Activated T-cell treated with anti-CD3 and anti-CD28 coated beads for 24 hours (primary cell): ENCODE results near the gene FANCL.
"Not testable (repeated sequence)": the region's sequence is repeated elsewhere in the genome, so short reads cannot be mapped to it uniquely, and the experiment has no call there.

Experiments
- DNase-seq: peaks from one replicate; pipeline ENCODE4 v3.0.0-alpha.2; 2020; ENCODE audit warnings: low read depth

FANCL gene

DNA sequence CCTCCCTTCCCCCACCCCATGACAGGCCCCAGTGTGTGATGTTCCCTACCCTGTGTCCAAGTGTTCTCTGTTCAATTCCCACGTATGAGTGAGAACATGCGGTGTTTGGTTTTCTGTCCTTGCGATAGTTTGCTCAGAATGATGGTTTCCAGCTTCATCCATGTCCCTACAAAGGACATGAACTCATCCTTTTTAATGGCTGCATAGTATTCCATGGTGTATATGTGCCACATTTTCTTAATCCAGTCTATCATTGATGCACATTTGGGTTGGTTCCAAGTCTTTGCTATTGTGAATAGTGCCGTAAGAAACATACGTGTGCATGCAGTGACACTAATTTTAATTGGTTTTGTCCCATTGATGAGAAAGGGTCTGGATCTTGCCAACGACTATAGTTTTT is 95.4 kb downstream of the FANCL start:
- DNase-seq: not testable (repeated sequence)

DNA sequence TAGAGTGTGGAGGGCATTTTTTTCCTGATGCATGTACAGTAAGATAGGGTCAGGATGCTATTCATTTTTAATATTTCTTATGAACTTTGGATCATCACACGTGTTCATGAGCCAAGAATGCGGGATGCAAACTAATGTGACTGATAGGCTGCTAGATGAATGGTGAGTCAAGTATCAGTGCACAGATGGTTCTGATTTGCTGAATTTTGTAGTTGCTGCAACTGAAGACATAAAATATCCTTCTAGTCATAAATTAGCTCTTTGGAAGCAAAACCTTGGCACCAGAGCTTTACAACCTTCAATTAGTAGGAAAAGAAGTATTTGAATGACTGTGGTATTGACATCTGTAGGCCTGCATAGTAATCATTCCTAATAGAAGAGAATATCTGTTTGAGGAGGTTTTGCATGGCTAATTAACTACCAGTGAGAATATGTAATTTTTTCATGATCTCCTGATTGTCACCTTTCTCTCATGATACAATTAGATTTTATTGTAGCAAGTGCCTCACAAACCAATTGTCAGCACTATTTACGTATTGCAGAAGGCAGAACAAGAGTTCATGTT is 100.5 kb downstream of the FANCL start:
- no peak for DNase-seq

DNA sequence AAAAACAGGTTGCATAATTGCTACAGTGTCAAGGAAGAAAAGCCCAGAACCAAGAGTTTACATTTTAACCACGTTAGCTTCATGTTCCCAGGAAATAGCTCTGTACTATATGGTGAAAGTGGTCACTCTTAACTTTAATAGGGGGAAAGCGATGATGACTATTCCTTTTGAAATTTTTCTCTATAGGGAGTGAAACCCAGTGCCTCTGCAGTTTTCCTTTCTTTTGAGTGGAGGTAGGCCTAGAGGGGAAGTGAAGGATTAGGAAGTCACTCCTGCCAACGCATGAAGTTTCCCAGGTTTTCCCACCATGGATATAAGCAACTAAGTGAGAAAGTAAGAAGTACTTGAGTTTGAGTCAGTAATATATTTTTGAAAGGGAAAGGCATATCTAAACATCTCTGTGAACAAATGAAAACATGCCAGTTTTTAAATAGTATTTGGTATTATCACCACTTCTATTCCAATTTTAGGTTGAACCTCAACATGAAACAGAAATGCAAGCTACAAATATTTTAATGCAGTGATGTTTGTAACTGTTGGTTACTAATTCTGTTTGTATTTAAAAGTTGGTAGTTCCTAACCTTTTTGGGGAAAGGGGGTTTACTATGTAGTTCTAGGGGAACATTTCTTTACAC is 102.6 kb downstream of the FANCL start:
- no peak for DNase-seq

DNA sequence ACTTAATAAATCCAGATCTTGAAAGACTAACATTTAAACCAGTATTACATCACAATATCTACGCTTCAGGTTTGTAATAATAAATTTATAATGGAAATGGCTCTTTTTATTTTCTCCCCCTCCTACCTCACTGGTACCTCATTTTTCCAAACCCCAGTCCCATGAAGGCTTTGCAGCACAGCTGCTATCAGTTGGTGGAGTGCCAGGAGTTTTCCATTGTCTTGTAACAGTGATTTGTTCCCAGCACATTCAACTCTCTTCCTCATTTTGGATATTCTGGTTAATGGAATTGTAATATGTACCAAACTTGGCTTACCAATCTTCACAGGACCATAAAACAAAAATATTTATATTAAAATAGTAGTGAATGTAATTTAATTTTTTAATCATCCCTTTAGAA is 103.3 kb downstream of the FANCL start:
- no peak for DNase-seq

DNA sequence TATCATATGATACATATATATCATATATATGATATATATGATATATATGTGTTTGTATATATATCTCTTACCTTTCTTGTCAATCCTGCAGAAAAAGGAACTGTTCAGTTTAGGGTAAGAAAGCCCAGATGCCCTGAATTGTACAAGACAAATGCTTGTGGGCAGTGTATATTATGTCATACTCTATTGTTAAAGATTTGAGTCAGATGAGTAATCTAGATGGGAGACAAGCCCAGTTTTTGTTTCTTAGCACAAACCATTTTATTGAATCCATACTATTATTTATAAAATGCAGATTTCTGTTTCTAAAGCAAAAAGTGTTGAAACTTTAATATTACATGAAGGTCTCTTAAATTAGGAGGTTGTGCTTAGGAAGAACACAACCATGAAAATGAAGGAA is 103.9 kb downstream of the FANCL start:
- no peak for DNase-seq

DNA sequence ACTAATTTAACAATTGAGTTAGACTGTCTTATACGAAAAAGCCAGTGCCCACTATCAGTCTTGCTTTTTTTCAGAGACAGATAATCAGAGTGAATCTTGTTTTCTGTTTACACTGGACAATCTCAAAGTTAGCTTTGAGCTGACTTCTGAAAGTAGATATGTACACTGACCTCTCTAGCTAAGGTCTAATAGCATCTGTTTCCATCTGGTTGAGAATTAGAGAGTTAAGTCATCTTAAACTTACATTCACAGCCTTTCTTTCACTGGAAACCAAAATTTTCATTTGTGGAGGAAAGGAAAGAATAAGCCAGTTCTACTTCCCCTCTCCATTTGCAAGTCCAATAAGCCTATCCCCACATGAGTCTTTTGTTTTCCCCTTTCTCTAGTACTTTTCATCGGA is 105.3 kb downstream of the FANCL start:
- DNase-seq: no peak

DNA sequence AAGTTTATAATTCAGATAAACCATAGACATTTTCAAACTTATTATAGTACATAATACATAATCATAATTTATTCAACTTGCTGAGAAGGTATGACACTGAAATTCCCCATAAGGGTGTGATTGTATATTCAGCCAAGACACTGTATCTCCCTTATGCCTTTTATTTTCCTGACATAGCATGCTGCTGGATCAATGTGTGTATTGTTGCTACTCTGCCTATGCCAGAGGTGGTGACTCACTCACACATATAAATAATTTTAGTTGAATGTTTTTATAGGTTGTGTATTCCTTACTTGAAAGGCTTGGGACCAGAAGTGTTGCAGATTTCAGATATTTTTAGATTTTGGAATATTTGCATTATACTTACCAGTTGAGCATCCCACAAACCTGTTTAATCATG is 107.7 kb downstream of the FANCL start:
- no peak for DNase-seq

DNA sequence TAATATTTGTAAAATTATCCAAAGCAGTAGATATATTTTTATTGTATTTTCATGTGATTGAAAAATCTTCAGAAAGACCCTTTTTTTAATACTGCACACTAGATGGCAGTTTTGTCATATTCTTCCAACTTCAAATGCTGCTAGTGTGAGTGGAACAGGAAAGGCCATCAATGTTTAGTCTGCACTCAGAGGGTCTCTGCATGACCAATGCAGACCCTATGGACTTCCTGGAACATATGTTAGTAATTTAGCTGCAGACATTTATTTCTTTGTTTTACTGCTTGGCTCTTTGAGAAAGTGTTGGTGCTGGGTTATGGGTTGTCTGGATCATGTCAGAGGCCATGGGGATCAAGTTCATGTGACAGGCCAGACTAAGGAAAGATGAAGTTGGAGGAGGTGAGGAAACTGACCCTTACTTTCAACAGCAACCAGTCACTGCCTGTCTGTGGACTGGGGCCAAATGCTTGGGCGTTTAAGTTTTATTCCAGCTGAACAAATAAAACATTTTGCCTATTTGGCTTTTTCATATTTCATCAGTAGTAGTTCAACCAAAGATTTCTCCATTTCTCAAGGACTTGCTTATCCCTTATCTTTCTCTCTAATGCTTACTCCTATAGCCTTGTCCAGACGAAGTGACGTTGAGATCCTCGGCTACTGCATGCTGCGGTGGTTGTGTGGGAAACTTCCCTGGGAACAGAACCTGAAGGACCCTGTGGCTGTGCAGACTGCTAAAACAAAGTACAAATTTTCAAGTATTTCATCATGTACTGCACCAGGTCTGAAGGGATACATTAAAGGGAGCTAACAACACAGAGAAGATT is 109.7 kb downstream of the FANCL start:
- no peak for DNase-seq

DNA sequence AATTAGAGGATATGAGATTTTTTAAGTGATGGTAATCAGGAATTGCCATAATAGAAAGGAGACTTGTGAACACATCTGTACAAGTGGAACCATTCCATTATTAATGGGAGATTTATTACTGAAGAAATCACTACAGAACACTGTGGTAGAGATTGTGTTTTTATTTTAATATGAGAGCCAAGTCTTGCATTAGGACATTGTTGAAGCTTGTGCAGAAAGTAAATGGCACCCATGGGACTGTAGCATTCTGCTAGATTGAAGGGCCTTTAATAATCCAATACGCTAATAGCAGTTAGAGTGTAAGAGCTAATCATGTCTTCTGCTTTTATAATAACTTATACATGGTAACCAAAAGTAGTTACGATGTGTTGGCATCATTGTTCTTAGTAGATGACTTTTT is 110.9 kb downstream of the FANCL start:
- DNase-seq: no peak

DNA sequence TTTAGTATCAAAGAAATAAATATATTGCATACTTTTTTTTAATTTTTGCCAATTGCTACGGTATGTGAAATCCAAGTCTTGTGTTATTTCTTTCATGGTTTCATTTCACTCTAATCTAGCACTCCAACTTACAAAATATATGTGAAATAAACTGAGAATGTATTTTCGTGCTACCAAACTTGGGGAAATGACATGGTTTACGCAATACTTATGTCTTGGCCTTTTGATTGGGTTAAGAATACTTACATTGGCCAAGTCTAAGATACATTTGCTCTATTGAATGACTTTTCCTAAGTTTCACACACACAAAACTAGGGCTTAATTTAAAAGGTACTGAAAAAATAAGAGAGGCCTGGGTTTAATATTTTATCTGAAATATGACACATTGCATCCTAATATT is 114.0 kb downstream of the FANCL start:
- no peak for DNase-seq

DNA sequence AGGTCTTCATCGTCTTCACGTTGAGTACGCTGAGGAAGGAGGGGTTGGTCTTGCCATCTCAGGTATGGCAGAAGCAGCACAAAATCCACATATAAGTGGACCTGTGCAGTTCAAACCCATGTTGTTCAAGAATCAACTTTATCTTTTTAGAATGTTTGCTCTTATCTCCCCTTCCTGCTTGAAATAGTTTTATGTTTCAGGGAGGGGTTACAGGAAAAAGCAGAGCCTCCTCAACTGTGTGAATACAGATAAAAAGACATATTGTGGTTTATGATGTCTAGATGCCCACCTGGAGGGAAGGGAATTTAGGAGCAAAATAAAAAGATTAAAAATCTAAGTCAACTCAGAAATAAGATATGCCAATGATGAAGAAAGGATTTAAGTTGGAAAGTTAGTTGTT is 118.6 kb downstream of the FANCL start:
- DNase-seq: no peak

DNA sequence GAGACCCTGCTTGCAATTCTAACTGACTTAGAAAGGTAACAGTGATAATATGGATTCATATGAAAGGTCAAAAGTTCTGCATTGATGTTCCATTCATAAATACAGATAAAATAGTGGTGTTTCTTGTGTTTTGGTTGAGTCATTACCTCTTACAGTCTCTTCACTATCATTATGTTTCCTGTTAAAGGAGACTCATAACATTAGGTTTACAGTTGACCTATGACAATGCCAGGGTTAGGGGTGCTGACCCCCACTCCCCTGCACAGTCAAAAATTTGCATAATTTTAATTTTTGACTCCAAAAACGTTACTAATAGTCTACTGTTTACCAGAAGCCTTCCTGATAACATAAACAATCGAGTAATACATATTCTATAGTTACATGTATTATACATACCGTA is 119.1 kb downstream of the FANCL start:
- DNase-seq: no peak

DNA sequence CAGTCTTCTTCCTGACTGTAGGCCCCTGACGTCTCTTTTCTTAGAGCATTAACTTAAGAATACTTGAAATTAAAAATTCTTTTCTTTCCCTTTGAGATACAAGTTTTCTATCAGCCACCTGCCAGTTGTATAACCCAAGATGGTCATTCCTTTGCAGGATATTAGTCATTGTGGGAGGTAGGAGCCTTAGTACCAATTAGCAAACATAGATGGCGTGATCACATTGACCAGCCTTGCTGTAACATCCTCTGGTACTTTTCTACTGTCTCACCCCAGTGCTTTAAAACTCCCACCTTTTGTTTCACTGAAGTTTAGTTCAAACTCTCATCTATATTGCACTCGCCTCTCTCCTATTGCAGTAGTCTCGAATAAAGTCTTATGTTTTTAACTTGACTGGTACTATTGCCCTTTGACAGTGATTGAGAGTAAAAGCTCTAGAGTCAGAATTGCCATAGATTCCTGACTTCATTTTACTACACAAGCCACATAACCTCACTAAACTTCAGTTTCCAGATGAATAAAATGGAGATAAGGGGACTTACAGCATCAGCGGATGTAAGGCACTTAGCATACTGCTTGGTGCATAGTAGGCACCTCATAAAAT is 120.4 kb downstream of the FANCL start:
- no peak for DNase-seq

DNA sequence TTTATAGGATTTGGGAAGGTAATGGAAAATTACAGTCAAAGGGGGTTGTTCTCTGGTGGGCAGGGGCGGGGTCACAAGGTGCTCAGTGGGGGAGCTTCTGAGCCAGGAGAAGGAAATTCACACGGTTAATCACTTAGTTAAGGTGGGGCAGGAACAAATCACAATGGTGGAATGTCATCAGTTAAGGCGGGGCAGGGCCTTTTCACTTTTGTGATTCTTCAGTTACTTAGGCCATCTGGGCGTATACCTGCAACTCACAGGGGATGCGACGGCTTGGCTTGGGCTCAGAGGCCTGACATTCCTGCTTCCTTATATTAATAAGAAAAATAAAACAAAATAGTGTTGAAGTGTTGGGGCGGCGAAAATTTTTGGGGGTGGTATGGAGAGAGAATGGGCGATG is 127.6 kb downstream of the FANCL start:
- DNase-seq: not testable (repeated sequence)

DNA sequence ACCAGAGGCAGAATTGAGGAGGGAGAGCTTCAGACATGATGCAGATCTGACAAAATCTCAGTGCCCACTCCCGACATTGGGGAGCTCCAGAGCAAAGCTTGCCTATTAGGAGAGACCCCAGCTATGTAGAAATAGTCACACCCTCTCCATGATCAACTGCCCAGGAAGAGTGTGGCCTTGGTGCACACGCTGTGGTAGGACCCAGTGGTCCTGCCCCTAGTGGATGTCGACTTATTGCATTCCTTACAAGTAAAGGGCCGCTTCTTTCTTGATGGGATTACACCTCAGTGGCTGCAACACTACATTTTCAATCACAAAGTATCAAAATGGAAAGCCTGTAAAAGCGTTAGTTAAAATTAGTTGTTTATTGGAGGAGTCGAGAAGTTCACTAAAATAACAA is 130.4 kb downstream of the FANCL start:
- no peak for DNase-seq

DNA sequence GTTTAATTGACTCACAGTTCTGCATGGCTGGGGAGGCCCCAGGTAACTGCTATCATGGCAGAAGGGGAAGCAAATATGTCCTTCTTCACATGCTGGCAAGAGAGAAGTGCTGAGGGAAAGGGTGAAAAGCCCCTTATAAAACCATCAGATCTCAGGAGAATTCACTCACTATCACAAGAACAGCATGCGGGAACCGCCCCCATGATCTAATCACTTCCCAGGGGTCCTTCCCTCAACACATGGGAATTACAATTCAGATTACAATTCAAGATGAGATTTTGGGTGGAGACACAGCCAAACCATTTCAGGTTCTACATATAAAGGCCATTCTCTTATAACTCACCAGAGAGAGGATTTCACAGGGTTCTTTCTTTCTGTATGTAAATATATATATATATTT is 131.6 kb downstream of the FANCL start:
- DNase-seq: no peak
